ENCODE data around the gene RETREG3. TPM values are rescaled to one million over a fixed set of nuclear protein-coding genes. Genes with fewer than 3 reads are reported as not detected.
"Not testable (repeated sequence)": the region's sequence is repeated elsewhere in the genome, so short reads cannot be mapped to it uniquely, and the experiment has no call there.

The RETREG3 gene
- total and polyA plus RNA-seq, 2 experiments from 2014 or later, result 36.3 to 66.7 TPM

DNA sequence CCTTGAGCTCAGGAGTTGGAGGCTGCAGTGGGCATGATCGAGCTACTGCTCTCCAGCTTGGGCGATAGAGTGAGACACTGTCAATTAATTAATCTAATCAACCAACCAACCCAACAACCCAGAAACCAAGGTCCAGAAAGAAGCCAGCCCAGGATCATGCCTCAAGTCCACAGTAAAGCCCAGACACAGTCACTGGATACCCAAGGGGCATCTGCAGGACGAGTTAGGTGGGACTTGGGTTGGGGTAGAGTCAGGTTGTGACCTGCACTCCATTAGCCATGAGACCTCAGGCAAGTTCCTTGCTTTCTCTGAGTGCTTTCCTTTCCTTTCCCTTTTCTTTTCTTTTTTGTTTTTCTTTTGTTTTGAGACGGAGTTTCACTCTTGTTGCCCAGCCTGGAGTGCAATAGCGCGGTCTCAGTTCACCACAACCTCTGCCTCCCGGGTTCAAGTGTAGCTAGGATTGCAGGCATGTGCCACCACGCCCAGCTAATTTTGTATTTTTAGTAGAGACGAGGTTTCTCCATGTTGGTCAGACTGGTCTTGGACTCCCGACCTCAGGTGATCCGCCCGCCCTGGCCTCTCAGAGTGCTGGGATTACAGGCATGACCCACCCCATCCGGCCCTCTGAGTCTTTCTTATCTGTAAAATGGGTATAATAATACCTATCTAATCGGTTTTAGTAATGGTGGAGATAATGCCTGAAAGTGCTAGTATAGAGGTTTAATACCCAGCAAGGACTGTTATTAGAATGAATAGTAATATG, 60.0 kb downstream of the RETREG3 start:
- no peaks in the 10 kb centered on the region for H3K36me3 ChIP-seq (ENCODE audit: low read depth)
- no peaks in the 10 kb centered on the region for H3K27me3 ChIP-seq (replicated peaks; ENCODE audit: insufficient read depth)
- no peak overlapping the region for H3K4me3 ChIP-seq
- DNase-seq, result no peak
- no peaks in the 10 kb centered on the region for H3K9me3 ChIP-seq (ENCODE audit: low read depth)
- H3K79me2 ChIP-seq (ENCODE audit: insufficient read depth), result peaks cover 15% of the 10 kb centered on the region; the same call in 1 of the 2 replicates
- H3K27ac ChIP-seq, result no peak overlapping the region
- no peaks in the 10 kb centered on the region for H3K9me2 ChIP-seq (ENCODE audit: insufficient read depth)
- H3K4me1 ChIP-seq (ENCODE audit: insufficient read depth), result no peaks in the 10 kb centered on the region
- TF ChIP-seq EZH2phosphoT487 (IDR thresholded peaks at IDR 0.05; ENCODE audit: insufficient read depth, low read depth) (no peak), EZH2 (IDR thresholded peaks at IDR 0.05; ENCODE audit: insufficient read depth, poor library complexity, severe bottlenecking) (no peak)
- H3K9ac ChIP-seq, result no peak overlapping the region
- H3K4me2 ChIP-seq (ENCODE audit: unreplicated experiment), result no peak overlapping the region
- H2AFZ ChIP-seq, result no peak overlapping the region
- 0 out of 2 replicates have a peak, but pooled peaks cover 7% of the 10 kb centered on the region for H3F3A ChIP-seq (ENCODE audit: insufficient read depth)
- 91% methylated on average over 14 of the region's 14 CpGs for WGBS, 2 experiments (ENCODE audit: low coverage in 1 of 2, low lambda C conversion rate in 2 of 2, missing lambda C conversion rate in 2 of 2)
- in situ Hi-C loops (cut with MboI), result no loop called here
- H4K20me1 ChIP-seq (ENCODE audit: insufficient read depth), result no peaks in the 10 kb centered on the region

DNA sequence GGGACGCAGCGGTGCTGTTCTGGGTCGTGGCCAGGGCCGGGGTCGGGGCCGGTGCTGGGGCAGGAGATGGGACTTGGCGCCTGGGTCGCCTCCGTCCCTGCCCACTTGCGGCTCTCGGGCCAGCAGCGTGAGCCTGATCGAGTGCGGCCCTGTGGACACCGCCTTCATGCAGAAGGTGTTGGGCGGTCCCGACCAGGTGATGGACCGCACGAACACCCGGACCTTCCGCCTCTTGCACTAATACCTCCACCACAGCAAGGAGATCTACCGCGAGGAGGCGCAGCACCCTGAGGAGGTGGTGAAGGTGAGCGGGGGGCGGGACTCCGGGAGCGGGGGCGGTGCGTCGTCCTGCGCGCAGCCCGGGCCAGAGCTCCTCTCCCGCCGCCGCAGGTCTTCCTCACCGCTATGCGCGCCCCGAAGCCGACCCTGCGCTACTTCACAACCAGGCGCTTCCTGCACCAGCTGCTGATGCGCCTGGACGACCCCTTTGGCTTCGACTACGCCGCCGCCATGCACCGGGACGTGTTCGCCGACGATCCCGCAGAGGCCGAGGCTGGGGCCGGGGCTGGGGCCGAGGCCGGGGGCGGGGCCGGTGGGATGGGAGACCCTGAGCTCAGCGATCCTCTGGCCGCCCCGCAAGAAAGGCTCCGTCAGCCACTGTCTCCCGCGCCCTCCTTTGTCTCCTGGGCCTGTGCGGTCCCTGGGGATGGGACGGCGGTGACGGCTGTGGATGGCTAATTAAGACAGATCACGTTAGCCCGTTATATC, 60.9 kb downstream of the RETREG3 start:
- H3K27me3 ChIP-seq (replicated peaks; ENCODE audit: insufficient read depth), result no peaks in the 10 kb centered on the region
- no peak overlapping the region for H2AFZ ChIP-seq
- H3K9me2 ChIP-seq (ENCODE audit: insufficient read depth), result no peaks in the 10 kb centered on the region
- 0 out of 2 replicates have a peak, but pooled peaks cover 7% of the 10 kb centered on the region for H3F3A ChIP-seq (ENCODE audit: insufficient read depth)
- DNase-seq, result no peak
- WGBS, 2 experiments (ENCODE audit: low coverage in 1 of 2, low lambda C conversion rate in 2 of 2, missing lambda C conversion rate in 2 of 2), result 42 to 46% methylated on average over 47 to 74 of the region's 74 CpGs
- no peaks in the 10 kb centered on the region for H3K9me3 ChIP-seq (ENCODE audit: low read depth)
- no peak overlapping the region for H3K9ac ChIP-seq
- H3K4me1 ChIP-seq (ENCODE audit: insufficient read depth), result no peaks in the 10 kb centered on the region
- peaks cover 9% of the 10 kb centered on the region; the same call in 1 of the 2 replicates for H3K79me2 ChIP-seq (ENCODE audit: insufficient read depth)
- in situ Hi-C loops (cut with MboI), result no loop called here
- TF ChIP-seq EZH2phosphoT487 (IDR thresholded peaks at IDR 0.05; ENCODE audit: insufficient read depth, low read depth), result no peak
- no peak for TF ChIP-seq EZH2 (IDR thresholded peaks at IDR 0.05; ENCODE audit: insufficient read depth, poor library complexity, severe bottlenecking)
- no peak overlapping the region for H3K4me3 ChIP-seq
- H3K36me3 ChIP-seq (ENCODE audit: low read depth), result no peaks in the 10 kb centered on the region
- no peaks in the 10 kb centered on the region for H4K20me1 ChIP-seq (ENCODE audit: insufficient read depth)
- no peak overlapping the region for H3K4me2 ChIP-seq (ENCODE audit: unreplicated experiment)
- H3K27ac ChIP-seq, result no peak overlapping the region

GRCh38 chr17:42547698-42548069, 61.5 kb downstream of the RETREG3 start:
- Histone ChIP-seq H2AFZ (no peak overlapping the region), H3K4me2 (ENCODE audit: unreplicated experiment) (no peak overlapping the region), H3K9ac (no peak overlapping the region), H3K79me2 (ENCODE audit: insufficient read depth) (peaks cover 9% of the 10 kb centered on the region; the same call in 1 of the 2 replicates), H3F3A (ENCODE audit: insufficient read depth) (0 out of 2 replicates have a peak, but pooled peaks cover 7% of the 10 kb centered on the region), H3K27ac (no peak overlapping the region), H3K36me3 (ENCODE audit: low read depth) (no peaks in the 10 kb centered on the region), H3K4me1 (ENCODE audit: insufficient read depth) (no peaks in the 10 kb centered on the region), H3K9me2 (ENCODE audit: insufficient read depth) (no peaks in the 10 kb centered on the region), H3K27me3 (replicated peaks; ENCODE audit: insufficient read depth) (no peaks in the 10 kb centered on the region), H4K20me1 (ENCODE audit: insufficient read depth) (no peaks in the 10 kb centered on the region), H3K9me3 (ENCODE audit: low read depth) (no peaks in the 10 kb centered on the region), H3K4me3 (no peak overlapping the region)
- in situ Hi-C loops (cut with MboI), result no loop called here
- TF ChIP-seq EZH2phosphoT487 (IDR thresholded peaks at IDR 0.05; ENCODE audit: insufficient read depth, low read depth), result no peak
- no peak for TF ChIP-seq EZH2 (IDR thresholded peaks at IDR 0.05; ENCODE audit: insufficient read depth, poor library complexity, severe bottlenecking)
- WGBS, 2 experiments (ENCODE audit: low coverage in 1 of 2, low lambda C conversion rate in 2 of 2, missing lambda C conversion rate in 2 of 2), result 93 to 96% methylated on average over 14 of the region's 14 CpGs
- DNase-seq, result no peak

DNA sequence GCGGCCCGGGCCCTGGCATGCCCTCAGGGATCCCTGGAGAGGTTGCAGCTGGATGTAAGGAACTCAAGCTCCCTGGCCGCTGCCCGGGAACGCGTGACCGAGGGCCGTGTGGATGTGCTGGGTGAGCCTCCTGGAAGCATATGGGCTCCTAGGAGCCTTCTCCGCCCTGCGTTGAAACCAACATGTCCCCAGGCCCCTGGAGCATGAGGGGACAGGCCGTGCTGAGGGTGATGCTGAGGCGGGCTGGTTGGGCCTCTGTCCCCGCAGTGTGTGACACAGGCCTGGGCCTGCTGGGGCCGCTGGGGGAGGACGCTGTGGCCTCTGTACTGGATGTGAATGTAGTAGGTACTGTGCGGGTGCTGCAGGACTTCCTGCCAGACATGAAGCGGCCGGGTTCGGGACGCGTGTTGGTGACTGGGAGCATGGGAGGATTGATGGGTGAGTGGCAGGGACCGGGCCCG, 62.1 kb downstream of the RETREG3 start:
- in situ Hi-C loops (cut with MboI), result no loop called here
- H3K9me2 ChIP-seq (ENCODE audit: insufficient read depth), result no peaks in the 10 kb centered on the region
- H3K4me1 ChIP-seq (ENCODE audit: insufficient read depth), result no peaks in the 10 kb centered on the region
- WGBS, 2 experiments (ENCODE audit: low coverage in 1 of 2, low lambda C conversion rate in 2 of 2, missing lambda C conversion rate in 2 of 2), result 78 to 84% methylated on average over 21 to 22 of the region's 23 CpGs
- no peak overlapping the region for H2AFZ ChIP-seq
- H3K4me2 ChIP-seq (ENCODE audit: unreplicated experiment), result no peak overlapping the region
- TF ChIP-seq EZH2 (IDR thresholded peaks at IDR 0.05; ENCODE audit: insufficient read depth, poor library complexity, severe bottlenecking), result no peak
- no peak for TF ChIP-seq EZH2phosphoT487 (IDR thresholded peaks at IDR 0.05; ENCODE audit: insufficient read depth, low read depth)
- no peaks in the 10 kb centered on the region for H3K27me3 ChIP-seq (replicated peaks; ENCODE audit: insufficient read depth)
- H3K79me2 ChIP-seq (ENCODE audit: insufficient read depth), result peaks cover 9% of the 10 kb centered on the region; the same call in 1 of the 2 replicates
- H4K20me1 ChIP-seq (ENCODE audit: insufficient read depth), result no peaks in the 10 kb centered on the region
- H3K9ac ChIP-seq, result no peak overlapping the region
- H3K27ac ChIP-seq, result no peak overlapping the region
- H3K4me3 ChIP-seq, result no peak overlapping the region
- no peaks in the 10 kb centered on the region; the same call in 1 of the 2 replicates for H3K36me3 ChIP-seq (ENCODE audit: low read depth)
- H3K9me3 ChIP-seq (ENCODE audit: low read depth), result no peaks in the 10 kb centered on the region
- H3F3A ChIP-seq (ENCODE audit: insufficient read depth), result 0 out of 2 replicates have a peak, but pooled peaks cover 7% of the 10 kb centered on the region
- DNase-seq, result no peak

DNA sequence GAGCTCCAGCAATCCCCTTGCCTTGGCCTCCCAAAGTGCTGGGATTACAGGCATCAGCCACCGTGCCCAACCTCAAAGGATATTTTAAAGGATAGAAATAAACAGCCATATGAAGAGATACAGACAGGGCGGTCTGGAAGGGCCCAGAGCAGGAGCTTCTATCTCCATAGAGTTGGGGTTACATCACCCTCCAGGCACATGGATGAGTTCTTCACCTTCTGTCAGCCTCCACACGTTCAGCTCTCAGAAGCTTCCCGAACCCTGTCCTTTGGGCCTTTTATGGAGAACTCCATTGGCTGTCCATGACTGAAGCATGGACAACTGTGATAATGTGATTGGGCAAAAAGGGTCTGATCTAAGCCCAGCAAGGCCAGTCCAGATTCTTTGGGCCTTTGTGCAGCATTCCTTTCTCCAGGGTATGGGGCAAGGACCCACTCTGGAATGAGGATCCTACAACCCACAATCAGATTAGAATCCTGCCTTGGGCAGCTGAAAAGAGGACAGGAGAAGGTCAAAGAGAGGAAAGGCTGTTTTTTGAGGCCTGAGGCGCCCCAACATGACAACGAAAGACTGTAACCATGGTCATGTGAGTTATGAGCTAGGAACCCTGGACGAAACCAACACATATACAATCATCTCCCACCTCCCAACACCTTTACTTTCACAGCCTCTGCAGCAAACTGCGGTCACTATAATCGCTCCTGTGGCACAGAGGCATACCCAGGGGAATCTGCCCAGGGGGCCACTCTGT, 63.2 kb downstream of the RETREG3 start:
- H3K27me3 ChIP-seq (replicated peaks; ENCODE audit: insufficient read depth); H3K4me1 ChIP-seq (ENCODE audit: insufficient read depth); H3K9me3 ChIP-seq (ENCODE audit: low read depth); H2AFZ ChIP-seq; H3K9ac ChIP-seq; in situ Hi-C loops (cut with MboI); DNase-seq; H3K36me3 ChIP-seq (ENCODE audit: low read depth); H4K20me1 ChIP-seq (ENCODE audit: insufficient read depth); H3K4me3 ChIP-seq; H3K9me2 ChIP-seq (ENCODE audit: insufficient read depth); H3K4me2 ChIP-seq (ENCODE audit: unreplicated experiment); H3K27ac ChIP-seq; H3K79me2 ChIP-seq (ENCODE audit: insufficient read depth): not testable (repeated sequence)
- 92 to 93% methylated on average over 9 of the region's 9 CpGs for WGBS, 2 experiments (ENCODE audit: low coverage in 1 of 2, low lambda C conversion rate in 2 of 2, missing lambda C conversion rate in 2 of 2)
- 0 out of 2 replicates have a peak, but pooled peaks cover 13% of the 10 kb centered on the region for H3F3A ChIP-seq (ENCODE audit: insufficient read depth)
